H1 (cell line): Measurements from ENCODE around the gene CDH12. TPM values are rescaled to one million over a fixed set of nuclear protein-coding genes. Genes with fewer than 3 reads are reported as not detected.

Source experiments
- ASH2L ChIP-seq: fragments of 200-600, 300-600 bp; sonication (generic); IDR thresholded peaks from one replicate; pipeline ENCODE4 v1.7.1; 2017; ENCODE audit warnings: low read length
- CBX5 ChIP-seq: fragments of 300-800, 300-1000 bp; sonication (generic); IDR thresholded peaks from 2 replicates; pipeline ENCODE4 v1.7.1; 2016; ENCODE audit warnings: antibody characterized with exemption, low read length, low read depth
- CHD7 ChIP-seq: fragments of 300-600 bp; sonication (generic); IDR thresholded peaks from 2 replicates; pipeline ENCODE4 v1.7.1; 2012; ENCODE audit warnings: low read length, moderate library complexity, mild to moderate bottlenecking, inconsistent platforms; ENCODE audit not compliant: insufficient replicate concordance
- E2F6 ChIP-seq: IDR thresholded peaks from 2 replicates; pipeline ENCODE4 v1.6.1; 2012; ENCODE audit warnings: inconsistent platforms
- FOSL1 ChIP-seq: IDR thresholded peaks from 2 replicates; pipeline ENCODE4 v1.6.1; 2011; ENCODE audit warnings: mild to moderate bottlenecking, low read depth, low read length, moderate library complexity; ENCODE audit not compliant: insufficient read depth
- MAX ChIP-seq: IDR thresholded peaks from 2 replicates; pipeline ENCODE4 v1.6.1; 2012; ENCODE audit warnings: inconsistent platforms
- NANOG ChIP-seq: IDR thresholded peaks from 2 replicates; pipeline ENCODE4 v1.6.1; 2011; ENCODE audit warnings: low read length, low read depth, mild to moderate bottlenecking, inconsistent platforms; ENCODE audit not compliant: insufficient read depth, poor library complexity, severe bottlenecking
- SIN3A ChIP-seq, 2 experiments: IDR thresholded peaks in 1 of 2; conservative IDR thresholded peaks in 1 of 2; 2 replicates each; pipeline ENCODE4 v1.6.1; 2011 to 2012; ENCODE audit warnings: low read length in 2 of 2, improper control_type of control experiment in 1 of 2, low read depth in 1 of 2, mild to moderate bottlenecking in 1 of 2
- TAF1 ChIP-seq: IDR thresholded peaks from 2 replicates; pipeline ENCODE4 v1.6.1; 2011; ENCODE audit warnings: mild to moderate bottlenecking, low read depth, low read length
- polyA plus RNA-seq, 7 experiments: library from polyadenylated mRNA; depleted of rRNA in 3 of 7; stranded (reverse) in 5 of 7; unstranded in 2 of 7; fragments of >200 nt in 5 of 7; fragments of 200-250 nt in 2 of 7; gene quantifications; 1 replicate in 5 of 7; 2 replicates in 1 of 7; 4 replicates in 1 of 7; pipeline versions ENCODE4 v1.2.1 to v1.2.3, GENCODE V29; 2011 to 2013; ENCODE audit warnings: missing spikeins in 2 of 7, mixed read lengths in 2 of 7
- total RNA-seq: library from RNA; stranded (reverse); fragmentation: NEBNext Ultra II Directional; extraction: Animal tissue kit (Norgen Biotek cat#: 25700); gene quantifications from 2 replicates; pipeline ENCODE4 v1.2.1, GENCODE V29; 2021

CDH12 gene
- total and polyA plus RNA-seq, 2 of the 8 experiments (the other 6 are each of a cell fraction or from before 2014, with no cell fraction given), result 0.03 TPM; not detected in 1

GRCh38 chr5:22044229-22044628, 808.9 kb downstream of the CDH12 start (continued):
- TF ChIP-seq CHD7 (no peak), E2F6 (no peak), SIN3A (conservative IDR thresholded peaks at IDR 0.05 in 1 of 2, IDR thresholded peaks at IDR 0.05 in 1 of 2; ENCODE audit: low read depth in 1 of 2, low read length in 2 of 2) (no peak), CBX5 (no peak), MAX (no peak), FOSL1 (no peak), ASH2L (no peak), NANOG (no peak), TAF1 (no peak)
